HL-60/S4 treated with retinoic acid at 250 ng/mL for 4 days and 3 days (cell line): ENCODE measurements around the gene TCEAL3.
"Not testable (repeated sequence)": the region's sequence is repeated elsewhere in the genome, so short reads cannot be mapped to it uniquely, and the experiment has no call there.

Experiments
- in situ Hi-C: fragments of 300-500 bp; cut with MboI; formaldehyde crosslinking; loops from 2 replicates; pipeline ENCODE4 v1.7.0; 2022; ENCODE audit warnings: low sequenced_read_pairs

The TCEAL3 gene, protein sequence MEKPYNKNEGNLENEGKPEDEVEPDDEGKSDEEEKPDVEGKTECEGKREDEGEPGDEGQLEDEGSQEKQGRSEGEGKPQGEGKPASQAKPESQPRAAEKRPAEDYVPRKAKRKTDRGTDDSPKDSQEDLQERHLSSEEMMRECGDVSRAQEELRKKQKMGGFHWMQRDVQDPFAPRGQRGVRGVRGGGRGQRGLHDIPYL

DNA sequence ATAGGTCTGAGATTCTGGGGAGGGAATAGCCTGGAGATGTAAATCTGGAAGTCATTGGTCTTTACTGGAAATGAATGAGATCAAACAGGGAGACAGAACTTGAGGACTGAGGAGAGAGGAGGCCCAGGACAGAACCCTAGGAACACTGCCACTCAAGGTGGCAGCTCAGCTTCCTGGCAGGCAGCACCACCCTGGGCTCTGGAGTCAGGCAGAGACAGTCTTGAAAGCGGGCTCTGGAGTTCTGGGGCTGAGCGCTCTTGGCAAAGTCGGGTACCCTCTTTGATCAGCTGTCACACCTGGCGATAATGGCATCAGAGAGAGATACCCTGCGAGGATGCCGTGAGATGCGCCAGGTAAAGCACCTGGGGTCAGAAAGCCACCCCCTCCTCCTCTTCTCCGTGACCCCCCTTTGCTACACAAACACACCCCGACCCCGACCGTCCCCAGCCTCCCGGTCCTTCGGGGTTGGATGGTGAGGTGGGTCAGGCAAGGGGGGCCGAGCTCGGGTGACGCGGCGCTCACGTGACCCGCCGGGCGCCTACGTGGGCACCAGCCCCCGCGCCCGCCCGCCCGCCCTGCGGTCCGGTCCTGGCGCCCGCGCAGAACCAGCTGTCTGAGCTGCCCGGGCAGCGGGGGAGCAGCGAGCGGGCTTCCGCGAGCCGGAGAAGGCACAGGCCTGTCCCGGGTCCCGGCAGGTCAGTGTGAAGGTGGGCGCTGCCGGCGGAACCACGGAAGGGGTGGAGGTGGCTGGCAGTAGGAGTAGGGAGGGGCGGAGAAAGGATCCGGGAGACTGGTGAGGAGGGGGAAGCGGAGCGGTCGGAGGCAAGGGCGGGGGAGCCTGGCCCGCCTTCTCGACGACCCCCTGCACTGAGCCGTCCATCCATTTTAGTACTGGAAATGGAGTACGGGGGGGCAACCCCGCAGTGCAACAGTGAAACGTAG, at the start of gene TCEAL3:
TCEAL3 (plus strand) TSS at position 600 of the 942 bp plus-strand sequence. CDS start 1,102 bp downstream, outside the sequence.
- in situ Hi-C loops, result no loop called here

- in situ Hi-C loops, result no loop called here
Observed at GRCh38 chrX:103560256-103560655, 47.5 kb upstream of the TCEAL3 start.

DNA sequence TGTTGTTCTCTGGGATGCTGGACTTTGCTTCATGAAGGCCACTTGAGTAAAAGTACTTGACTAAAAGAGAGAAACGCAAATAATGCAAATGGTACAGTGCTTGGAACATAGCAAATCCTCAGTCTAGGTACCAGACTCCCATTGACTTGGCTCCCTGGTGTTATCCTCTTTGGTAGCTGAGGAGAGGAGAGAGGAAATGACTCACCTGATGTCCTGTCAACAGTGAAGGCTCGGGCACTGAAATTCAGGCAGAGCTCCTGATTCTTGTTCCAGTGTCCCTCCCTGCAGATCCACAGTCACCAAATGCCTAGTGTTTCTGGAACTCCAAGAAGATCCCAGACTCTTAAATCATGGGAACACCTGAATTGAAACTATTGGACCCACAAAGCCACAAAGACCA, 45.0 kb upstream of the TCEAL3 start:
- in situ Hi-C loops, result no loop called here

- in situ Hi-C loops, result no loop called here
Observed at GRCh38 chrX:103565197-103565596, 42.6 kb upstream of the TCEAL3 start.

DNA sequence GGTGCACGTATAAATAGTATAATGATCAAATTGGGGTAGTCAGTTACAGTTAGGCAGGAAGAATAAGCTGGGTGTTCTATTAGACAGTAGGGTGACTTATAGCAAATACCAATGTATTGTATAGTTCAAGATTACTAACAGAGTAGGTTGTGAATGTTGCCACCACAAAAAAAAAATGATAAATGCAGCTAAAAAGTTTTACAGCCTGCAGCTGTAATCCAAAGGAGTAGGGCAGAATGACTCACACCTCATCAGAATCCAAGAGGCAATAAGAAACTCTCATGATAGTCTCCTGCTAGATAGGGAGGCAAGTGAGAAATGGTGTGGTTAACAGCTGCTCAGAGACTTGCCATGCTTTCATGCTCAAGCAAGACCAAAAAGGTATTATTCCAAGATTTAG, 42.0 kb upstream of the TCEAL3 start:
- in situ Hi-C loops, result no loop called here

DNA sequence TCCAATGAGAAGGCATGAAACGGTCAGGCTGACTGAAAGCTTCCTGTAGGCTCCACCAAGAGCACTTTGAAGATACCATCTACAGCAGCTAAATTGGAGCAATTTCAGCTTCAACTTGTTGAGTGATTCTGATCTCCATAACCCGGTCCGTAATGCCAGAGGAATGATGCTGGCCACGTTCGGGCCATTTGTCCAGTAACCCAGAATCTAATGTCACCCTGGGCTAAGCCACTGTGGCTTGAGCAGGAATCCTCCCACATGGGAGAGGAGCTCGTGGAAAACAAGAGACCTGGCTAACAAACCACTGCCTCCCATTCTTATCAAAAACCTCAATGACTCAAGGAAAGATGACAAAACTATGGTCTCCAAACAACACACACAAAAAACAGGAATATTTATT, 36.6 kb upstream of the TCEAL3 start:
- in situ Hi-C loops, result no loop called here

DNA sequence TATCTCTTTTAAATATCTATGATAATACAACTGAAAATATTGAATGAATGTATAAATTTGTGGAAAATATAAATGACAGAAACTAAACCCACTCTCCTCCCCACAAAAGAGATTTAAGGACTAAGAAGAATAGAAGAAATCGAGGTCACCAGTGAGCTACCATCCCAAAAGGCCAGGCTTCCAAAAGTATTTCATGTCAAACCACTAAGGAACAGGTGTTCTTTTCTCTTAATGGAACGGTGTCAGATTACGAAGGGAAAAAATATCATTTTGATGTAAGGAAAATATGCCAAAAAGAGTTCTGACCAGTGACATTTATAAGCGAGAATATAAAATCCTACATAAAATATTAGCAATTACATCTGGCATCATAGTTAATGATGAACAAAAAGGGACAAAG, 36.0 kb upstream of the TCEAL3 start:
- in situ Hi-C loops, result no loop called here

DNA sequence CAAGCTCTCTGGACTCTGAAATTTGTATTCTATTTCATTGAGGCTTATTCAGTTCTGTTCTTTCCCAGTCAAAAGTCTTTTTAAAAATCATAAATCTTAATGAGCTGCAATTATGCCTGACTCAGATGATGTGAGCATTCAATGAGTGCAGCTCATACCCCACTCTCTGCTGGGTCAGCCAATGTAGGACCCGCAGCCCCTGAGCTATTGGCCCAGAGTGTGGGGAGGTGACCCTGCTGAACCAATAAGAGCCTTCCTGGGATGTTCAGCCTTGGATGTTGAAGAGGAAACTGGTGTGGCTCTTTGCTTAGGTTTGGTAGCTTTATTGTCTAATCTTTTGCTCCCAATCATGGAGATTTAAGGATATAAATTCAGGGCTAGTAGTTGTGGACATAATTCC, 34.6 kb upstream of the TCEAL3 start:
- in situ Hi-C loops, result no loop called here

GRCh38 chrX:103584596-103584995, 23.2 kb upstream of the TCEAL3 start:
- in situ Hi-C loops, result no loop called here

DNA sequence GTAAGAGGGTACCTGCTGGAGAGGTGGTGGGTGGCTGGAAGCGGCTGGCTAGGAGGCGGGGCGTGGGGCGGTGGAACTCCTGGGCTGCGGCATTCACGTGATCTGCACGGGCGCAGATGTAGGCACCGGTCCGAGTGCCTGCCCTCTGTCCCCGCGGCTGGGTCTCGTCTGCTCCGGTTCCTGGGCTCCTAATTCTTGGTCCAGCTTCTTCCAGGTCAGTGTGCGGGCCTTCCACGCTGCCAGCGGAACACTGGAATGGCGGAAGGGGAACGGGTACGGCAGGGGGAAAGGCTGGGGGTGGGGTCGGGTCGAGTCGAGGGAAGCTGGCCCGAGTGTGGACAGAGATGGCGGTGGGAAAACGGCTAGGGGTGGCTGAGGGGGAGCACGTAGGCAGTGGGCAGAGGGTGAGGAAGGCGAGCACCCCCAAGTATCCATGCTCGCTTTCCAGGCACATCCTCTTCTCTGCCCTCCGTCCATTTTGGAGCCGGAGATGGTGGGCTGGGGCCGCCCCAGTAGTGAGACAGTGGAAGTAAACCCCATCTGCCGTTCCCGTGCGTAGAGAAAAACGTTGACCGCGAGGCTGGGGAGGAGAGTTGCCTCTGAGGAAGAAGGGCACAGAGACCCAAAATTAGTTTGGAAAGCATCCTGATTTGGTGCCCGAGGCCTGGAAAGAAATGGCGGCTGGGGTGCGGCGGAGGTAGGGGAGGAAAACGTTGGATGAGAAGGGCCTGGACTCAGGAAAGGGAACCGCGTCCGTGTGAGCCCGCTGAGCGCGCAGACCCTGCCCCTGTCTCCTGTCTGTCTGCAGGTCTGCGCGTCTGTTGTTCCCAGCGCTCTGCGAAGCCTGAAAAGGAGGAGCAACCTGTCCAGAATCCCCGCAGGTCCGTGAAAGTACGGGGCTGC, 22.1 kb upstream of the TCEAL3 start, which contains the start of gene TCEAL4:
TCEAL4 (plus strand) TSS at position 105 of the 903 bp plus-strand sequence. CDS start 1,161 bp downstream, outside the sequence.
- in situ Hi-C loops, result no loop called here

- in situ Hi-C loops, result no loop called here
Observed at GRCh38 chrX:103586314-103586646, 21.5 kb upstream of the TCEAL3 start.

- in situ Hi-C loops, result no loop called here
Observed at GRCh38 chrX:103586659-103587058, 21.1 kb upstream of the TCEAL3 start.

- in situ Hi-C loops, result not testable (repeated sequence)
Observed at GRCh38 chrX:103592295-103592694, 15.5 kb upstream of the TCEAL3 start.

- in situ Hi-C loops, result not testable (repeated sequence)
Observed at GRCh38 chrX:103595202-103595601, 12.6 kb upstream of the TCEAL3 start.

DNA sequence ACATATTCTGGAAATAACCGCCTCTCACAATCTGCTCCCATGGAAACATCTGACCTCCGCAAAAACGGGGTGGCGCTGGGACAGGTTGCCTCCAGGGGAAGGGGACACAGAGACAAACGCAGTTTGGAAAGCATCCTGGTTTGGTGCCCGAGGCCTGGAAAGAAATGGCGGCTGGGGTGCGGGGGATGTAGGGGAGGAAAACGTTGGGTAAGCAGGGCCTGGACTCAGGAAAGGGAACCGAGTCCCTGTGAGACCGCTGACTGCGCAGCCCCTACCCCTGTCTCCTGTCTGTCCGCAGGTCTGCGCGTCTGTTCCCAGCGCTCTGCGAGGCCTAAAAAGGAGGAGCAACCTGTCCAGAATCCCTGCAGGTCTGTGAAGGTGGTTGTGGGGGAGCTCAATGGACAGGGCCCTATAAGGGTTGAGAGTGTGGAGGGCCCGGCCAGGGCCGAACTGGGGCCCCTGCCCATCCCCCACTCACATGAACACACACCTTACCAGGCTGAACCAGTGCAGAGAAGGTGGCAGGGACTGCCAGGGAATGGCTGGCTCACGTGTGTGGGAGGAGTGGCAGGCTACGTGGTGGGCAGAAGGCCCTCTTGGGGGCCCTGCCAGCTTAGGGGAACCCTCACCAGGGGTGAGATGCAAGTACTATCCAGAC, 672 bp downstream of the TCEAL3 start:
- in situ Hi-C loops, result no loop called here

- in situ Hi-C loops, result no loop called here
Observed at GRCh38 chrX:103610282-103610681, 2.5 kb downstream of the TCEAL3 start.

GRCh38 chrX:103613362-103613890, 5.7 kb downstream of the TCEAL3 start:
- in situ Hi-C loops, result no loop called here

DNA sequence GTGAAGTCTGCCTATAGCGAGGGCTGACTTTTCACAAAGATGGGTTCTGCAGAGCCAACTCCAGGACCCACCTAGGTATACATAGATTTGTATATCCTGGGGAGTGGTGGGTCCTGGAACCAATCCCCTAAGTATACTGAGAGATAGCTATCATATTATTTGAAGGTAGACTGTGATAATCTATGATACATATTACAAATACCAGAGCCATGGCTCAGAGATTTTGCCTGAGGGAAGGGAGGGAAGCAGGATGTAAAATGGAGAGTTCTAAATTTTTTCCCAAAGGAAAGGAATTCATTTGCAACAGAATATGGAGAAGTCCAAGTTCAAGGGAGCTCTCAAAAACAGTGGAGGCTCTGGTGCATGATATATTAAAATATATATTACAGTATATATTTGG, 7.2 kb downstream of the TCEAL3 start:
- in situ Hi-C loops, result no loop called here

GRCh38 chrX:103615781-103616371, 8.1 kb downstream of the TCEAL3 start:
- in situ Hi-C loops, result no loop called here

GRCh38 chrX:103616676-103617186, 9.0 kb downstream of the TCEAL3 start:
- in situ Hi-C loops, result no loop called here
